Cardiac muscle cell (in vitro differentiated cells and primary cell): ENCODE measurements around the gene PPID. TPM values are rescaled to one million over a fixed set of nuclear protein-coding genes. Genes with fewer than 3 reads are reported as not detected.
"Not testable (repeated sequence)": the region's sequence is repeated elsewhere in the genome, so short reads cannot be mapped to it uniquely, and the experiment has no call there.

Source experiments
- DNase-seq, 2 donors: peaks; one replicate each; pipeline versions ENCODE4 v3.0.0 to v3.0.0-alpha.2; 2010 to 2017; ENCODE audit warnings: low read depth in 1 of 2, low spot score in 1 of 2
- H3K27ac ChIP-seq: fragments of 200-600 bp; sonication (generic); 2 replicates; pipeline ENCODE4 v1.5.1; 2016
- H3K27me3 ChIP-seq: fragments of 200-600 bp; sonication (generic); 2 replicates; pipeline ENCODE4 v1.6.0; 2016; ENCODE audit warnings: control low read depth
- H3K36me3 ChIP-seq: fragments of 200-600 bp; sonication (generic); 2 replicates; pipeline ENCODE4 v1.5.1; 2016; ENCODE audit warnings: control low read depth
- H3K4me1 ChIP-seq: fragments of 200-600 bp; sonication (generic); 2 replicates; pipeline ENCODE4 v1.8.1; 2017; ENCODE audit warnings: low read depth, mild to moderate bottlenecking, mixed run types
- H3K4me3 ChIP-seq: fragments of 200-600 bp; sonication (generic); 2 replicates; pipeline ENCODE4 v1.5.1; 2016; ENCODE audit warnings: mild to moderate bottlenecking
- H3K9me3 ChIP-seq: fragments of 200-600 bp; sonication (generic); 2 replicates; pipeline ENCODE4 v1.5.1; 2017; ENCODE audit warnings: low read depth, mild to moderate bottlenecking, control low read depth
- CTCF ChIP-seq: IDR thresholded peaks from 2 replicates; pipeline ENCODE4 v1.5.1; 2012; ENCODE audit warnings: low read depth, mild to moderate bottlenecking, low read length
- polyA plus RNA-seq: library from polyadenylated mRNA; unstranded; fragments of >200 nt; fragmentation: Nextera tagmentation; extraction: Ambion mirVana; gene quantifications from 2 replicates; pipeline ENCODE4 v1.2.1, GENCODE V29; 2016
- total RNA-seq: library from RNA; depleted of rRNA; stranded (reverse); fragments of >200 nt; gene quantifications from 2 replicates; pipeline ENCODE4 v1.2.3, GENCODE V29; 2016

Gene PPID
- total and polyA plus RNA-seq, 2 experiments from 2014 or later = 30.7 to 73.9 TPM

- TF ChIP-seq CTCF = no peak
- no peak for DNase-seq
- H3K27me3 ChIP-seq = no peaks in the 10 kb centered on the region
- H3K36me3 ChIP-seq = no peaks in the 10 kb centered on the region
- no peaks in the 10 kb centered on the region for H3K4me1 ChIP-seq
- no peak overlapping the region for H3K4me3 ChIP-seq
- no peak overlapping the region for H3K27ac ChIP-seq
- H3K9me3 ChIP-seq = no peaks in the 10 kb centered on the region
Measured at GRCh38 chr4:158758703-158759102, 35.5 kb upstream of the PPID start.

DNA sequence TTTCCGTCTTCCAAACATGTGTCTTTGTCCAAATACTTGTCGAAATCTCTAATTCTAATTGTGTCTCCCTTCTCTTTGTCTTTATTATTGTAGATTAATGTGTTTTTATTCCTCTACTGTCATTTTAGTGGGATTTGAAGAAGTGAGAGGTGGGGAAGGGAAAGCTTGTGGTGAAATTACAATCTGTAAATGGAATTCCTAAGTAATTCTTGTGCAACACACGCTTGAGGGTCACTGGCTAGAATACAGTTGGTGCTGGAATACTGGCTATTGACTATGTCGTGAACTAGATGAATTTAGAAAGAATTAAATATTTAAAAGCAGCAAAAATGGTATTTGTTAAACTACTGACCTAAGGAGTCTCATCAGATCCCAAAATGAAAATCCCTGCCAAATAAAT lies 34.9 kb upstream of the PPID start:
- H3K36me3 ChIP-seq = no peaks in the 10 kb centered on the region
- H3K4me3 ChIP-seq = no peak overlapping the region
- H3K27ac ChIP-seq = no peak overlapping the region
- peak in 1 of 2 donors; percentile 49 for DNase-seq
- no peak for TF ChIP-seq CTCF
- no peaks in the 10 kb centered on the region for H3K27me3 ChIP-seq
- no peaks in the 10 kb centered on the region for H3K9me3 ChIP-seq
- H3K4me1 ChIP-seq = no peaks in the 10 kb centered on the region

GRCh38 chr4:158756588-158756987 lies 33.4 kb upstream of the PPID start:
- Histone ChIP-seq H3K4me1 (no peaks in the 10 kb centered on the region), H3K4me3 (no peak overlapping the region), H3K9me3 (no peaks in the 10 kb centered on the region), H3K27ac (no peak overlapping the region), H3K27me3 (no peaks in the 10 kb centered on the region), H3K36me3 (no peaks in the 10 kb centered on the region)
- no peak for TF ChIP-seq CTCF
- DNase-seq = no peak

- not testable (repeated sequence) for DNase-seq, H3K4me1 ChIP-seq, H3K27me3 ChIP-seq, H3K27ac ChIP-seq, H3K4me3 ChIP-seq, H3K9me3 ChIP-seq, H3K36me3 ChIP-seq
Measured at GRCh38 chr4:158755819-158756218, 32.6 kb upstream of the PPID start.

DNA sequence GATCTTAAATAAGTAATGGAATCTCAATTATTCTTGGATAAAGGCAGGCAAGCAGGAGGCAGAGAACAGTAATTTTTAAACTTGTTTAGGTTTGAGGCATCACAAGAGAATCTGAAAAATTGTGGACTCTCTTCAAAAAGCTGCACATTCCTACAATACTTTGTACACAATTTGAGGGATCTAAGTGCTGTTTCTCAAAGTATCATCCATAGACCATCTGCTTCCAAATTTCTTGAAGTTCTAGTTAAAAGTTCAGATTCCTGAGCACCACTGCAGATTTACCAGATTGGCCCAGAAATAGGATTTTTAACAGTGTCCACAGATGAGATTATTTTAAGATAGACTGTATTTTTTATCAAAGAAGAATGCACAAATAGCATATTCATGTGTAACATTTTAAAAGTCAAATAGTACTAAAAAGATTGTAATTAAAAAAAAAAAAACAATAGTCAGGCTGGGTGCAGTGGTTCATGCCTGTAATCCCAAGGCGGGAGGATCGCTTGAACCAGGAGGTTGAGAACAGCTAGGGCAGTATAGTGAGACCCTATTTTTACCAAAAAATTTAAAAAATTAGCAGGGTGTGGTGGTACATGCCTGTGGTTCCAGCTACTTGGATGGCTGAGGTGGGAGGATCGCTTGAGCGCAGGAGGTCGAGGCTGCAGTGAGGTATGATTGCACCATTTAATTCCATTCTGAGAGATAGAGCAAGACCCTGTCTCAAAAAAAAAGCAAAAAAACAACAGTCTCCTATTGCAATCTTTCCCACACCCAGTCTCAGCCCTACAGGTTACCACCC lies 31.4 kb upstream of the PPID start:
- H3K4me1 ChIP-seq = no peaks in the 10 kb centered on the region
- no peaks in the 10 kb centered on the region for H3K9me3 ChIP-seq
- H3K27ac ChIP-seq = no peak overlapping the region
- H3K4me3 ChIP-seq = no peak overlapping the region
- TF ChIP-seq CTCF = no peak
- DNase-seq = no peak
- H3K27me3 ChIP-seq = no peaks in the 10 kb centered on the region
- no peaks in the 10 kb centered on the region for H3K36me3 ChIP-seq

GRCh38 chr4:158750379-158750778 lies 27.2 kb upstream of the PPID start:
- Histone ChIP-seq H3K27me3 (no peaks in the 10 kb centered on the region), H3K9me3 (no peaks in the 10 kb centered on the region), H3K4me3 (no peak overlapping the region), H3K4me1 (no peaks in the 10 kb centered on the region), H3K27ac (no peak overlapping the region), H3K36me3 (no peaks in the 10 kb centered on the region)
- no peak for TF ChIP-seq CTCF
- peak in 1 of 2 donors; percentile 30 for DNase-seq

- not testable (repeated sequence) for H3K27me3 ChIP-seq, H3K36me3 ChIP-seq, H3K4me3 ChIP-seq, H3K27ac ChIP-seq, DNase-seq, H3K4me1 ChIP-seq, H3K9me3 ChIP-seq
Measured at GRCh38 chr4:158746537-158746936, 23.3 kb upstream of the PPID start.
